Peyer's patch (tissue), 4 donors: ENCODE data around the gene SLC27A2.

Source experiments
- POLR2A ChIP-seq, 2 donors: fragments of 450-650 bp; IDR thresholded peaks; one replicate each; pipeline ENCODE4 v1.5.1; 2017; ENCODE audit warnings: antibody characterized with exemption in 2 of 2, mild to moderate bottlenecking in 2 of 2, moderate library complexity in 2 of 2
- TF ChIP-seq, protein P1 (sequence below), 6 experiments: fragments of 450-650 bp in 4 of 6; fragments of 200-600 bp in 2 of 6; sonication (generic) in 1 of 6; IDR thresholded peaks; one replicate each; pipeline ENCODE4 v1.5.1; 2017 to 2019; ENCODE audit warnings: antibody characterized with exemption in 6 of 6, mild to moderate bottlenecking in 3 of 6, moderate library complexity in 1 of 6

GRCh38 chr15:50146632-50147031 lies 35.4 kb upstream of the SLC27A2 start:
- TF ChIP-seq, protein P1, sequence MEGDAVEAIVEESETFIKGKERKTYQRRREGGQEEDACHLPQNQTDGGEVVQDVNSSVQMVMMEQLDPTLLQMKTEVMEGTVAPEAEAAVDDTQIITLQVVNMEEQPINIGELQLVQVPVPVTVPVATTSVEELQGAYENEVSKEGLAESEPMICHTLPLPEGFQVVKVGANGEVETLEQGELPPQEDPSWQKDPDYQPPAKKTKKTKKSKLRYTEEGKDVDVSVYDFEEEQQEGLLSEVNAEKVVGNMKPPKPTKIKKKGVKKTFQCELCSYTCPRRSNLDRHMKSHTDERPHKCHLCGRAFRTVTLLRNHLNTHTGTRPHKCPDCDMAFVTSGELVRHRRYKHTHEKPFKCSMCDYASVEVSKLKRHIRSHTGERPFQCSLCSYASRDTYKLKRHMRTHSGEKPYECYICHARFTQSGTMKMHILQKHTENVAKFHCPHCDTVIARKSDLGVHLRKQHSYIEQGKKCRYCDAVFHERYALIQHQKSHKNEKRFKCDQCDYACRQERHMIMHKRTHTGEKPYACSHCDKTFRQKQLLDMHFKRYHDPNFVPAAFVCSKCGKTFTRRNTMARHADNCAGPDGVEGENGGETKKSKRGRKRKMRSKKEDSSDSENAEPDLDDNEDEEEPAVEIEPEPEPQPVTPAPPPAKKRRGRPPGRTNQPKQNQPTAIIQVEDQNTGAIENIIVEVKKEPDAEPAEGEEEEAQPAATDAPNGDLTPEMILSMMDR (IDR thresholded peaks at IDR 0.05): no peak
- TF ChIP-seq POLR2A (IDR thresholded peaks at IDR 0.05): no peak
